OCI-LY7 (cell line): Measurements from ENCODE around the gene ODF4.

ENCODE experiments used
- EZH2phosphoT487 ChIP-seq: fragments of 200-600 bp; sonication (generic); IDR thresholded peaks from 2 replicates; pipeline ENCODE4 v1.6.1; 2018; ENCODE audit warnings: low read depth, borderline replicate concordance, mild to moderate bottlenecking, mixed run types, antibody characterized with exemption, low read length, moderate library complexity, mixed read lengths
- TF ChIP-seq, protein P1 (sequence below): fragments of 200-600 bp; sonication (generic); conservative IDR thresholded peaks from 2 replicates; pipeline ENCODE4 v1.5.1; 2014; ENCODE audit warnings: mild to moderate bottlenecking, antibody characterized with exemption, low read length, moderate library complexity, mixed read lengths

DNA sequence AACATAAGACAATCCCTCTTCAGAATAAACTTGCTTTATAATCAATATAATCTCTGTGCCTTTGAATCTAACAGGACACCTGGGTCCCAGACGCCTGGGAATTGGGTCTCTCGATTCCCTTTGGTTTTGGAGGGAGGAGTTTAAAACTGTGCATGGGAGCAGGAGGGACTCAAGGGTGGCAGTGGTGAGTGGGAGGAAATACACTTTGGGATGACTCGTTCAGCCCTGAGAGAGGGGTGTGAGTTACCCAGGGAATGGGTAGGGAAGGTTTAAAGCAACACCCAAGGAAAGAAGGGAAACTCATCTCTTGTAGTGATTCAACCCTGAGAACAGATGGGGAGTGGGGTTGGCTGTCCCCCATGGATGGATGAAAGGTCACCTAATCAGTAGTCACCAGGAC lies 49.6 kb upstream of the ODF4 start:
- TF ChIP-seq, protein P1, sequence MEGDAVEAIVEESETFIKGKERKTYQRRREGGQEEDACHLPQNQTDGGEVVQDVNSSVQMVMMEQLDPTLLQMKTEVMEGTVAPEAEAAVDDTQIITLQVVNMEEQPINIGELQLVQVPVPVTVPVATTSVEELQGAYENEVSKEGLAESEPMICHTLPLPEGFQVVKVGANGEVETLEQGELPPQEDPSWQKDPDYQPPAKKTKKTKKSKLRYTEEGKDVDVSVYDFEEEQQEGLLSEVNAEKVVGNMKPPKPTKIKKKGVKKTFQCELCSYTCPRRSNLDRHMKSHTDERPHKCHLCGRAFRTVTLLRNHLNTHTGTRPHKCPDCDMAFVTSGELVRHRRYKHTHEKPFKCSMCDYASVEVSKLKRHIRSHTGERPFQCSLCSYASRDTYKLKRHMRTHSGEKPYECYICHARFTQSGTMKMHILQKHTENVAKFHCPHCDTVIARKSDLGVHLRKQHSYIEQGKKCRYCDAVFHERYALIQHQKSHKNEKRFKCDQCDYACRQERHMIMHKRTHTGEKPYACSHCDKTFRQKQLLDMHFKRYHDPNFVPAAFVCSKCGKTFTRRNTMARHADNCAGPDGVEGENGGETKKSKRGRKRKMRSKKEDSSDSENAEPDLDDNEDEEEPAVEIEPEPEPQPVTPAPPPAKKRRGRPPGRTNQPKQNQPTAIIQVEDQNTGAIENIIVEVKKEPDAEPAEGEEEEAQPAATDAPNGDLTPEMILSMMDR, result no peak
- TF ChIP-seq EZH2phosphoT487, result no peak
